HG02763 (cell line): Measurements from ENCODE around the gene ITFG1.
"Not testable (repeated sequence)": the region's sequence is repeated elsewhere in the genome, so short reads cannot be mapped to it uniquely, and the experiment has no call there.

ENCODE experiments used
- ATAC-seq: cut with Tn5 transposase; IDR thresholded peaks from one replicate; pipeline ENCODE4 v1.9.1; 2021; ENCODE audit warnings: mild to moderate bottlenecking, moderate library complexity; ENCODE audit not compliant: unreplicated experiment

ITFG1 gene

GRCh38 chr16:47473792-47474191 lies 12.9 kb upstream of the ITFG1 start:
- no peak for ATAC-seq

- not testable (repeated sequence) for ATAC-seq
These were observed 12.1 kb upstream of the ITFG1 start for GRCh38 chr16:47473004-47473403.

- no peak for ATAC-seq
These were observed 9.9 kb upstream of the ITFG1 start for GRCh38 chr16:47470810-47471209.

- no peak for ATAC-seq
These were observed 9.3 kb upstream of the ITFG1 start for GRCh38 chr16:47470211-47470610.

GRCh38 chr16:47469227-47469626 lies 8.4 kb upstream of the ITFG1 start:
- no peak for ATAC-seq

- ATAC-seq, result not testable (repeated sequence)
These were observed 7.3 kb upstream of the ITFG1 start for GRCh38 chr16:47468070-47468689.

- no peak for ATAC-seq
These were observed 6.6 kb upstream of the ITFG1 start for GRCh38 chr16:47467501-47467900.

GRCh38 chr16:47465919-47466630 lies 5.2 kb upstream of the ITFG1 start:
- ATAC-seq, result no peak

GRCh38 chr16:47463771-47464624 lies 3.1 kb upstream of the ITFG1 start:
- no peak for ATAC-seq

- no peak for ATAC-seq
These were observed 869 bp upstream of the ITFG1 start for GRCh38 chr16:47461598-47462266.

GRCh38 chr16:47460359-47460710 lies 528 bp downstream of the ITFG1 start:
- ATAC-seq, result no peak

GRCh38 chr16:47459603-47460002 lies 1.3 kb downstream of the ITFG1 start:
- no peak for ATAC-seq

- no peak for ATAC-seq
These were observed 2.5 kb downstream of the ITFG1 start for GRCh38 chr16:47458331-47458730.

- no peak for ATAC-seq
These were observed 11.1 kb downstream of the ITFG1 start for GRCh38 chr16:47449788-47450187.

GRCh38 chr16:47448830-47449575 lies 11.9 kb downstream of the ITFG1 start:
- ATAC-seq, result no peak

GRCh38 chr16:47446431-47446830 lies 14.4 kb downstream of the ITFG1 start:
- no peak for ATAC-seq

GRCh38 chr16:47442884-47443283 lies 18.0 kb downstream of the ITFG1 start:
- ATAC-seq, result not testable (repeated sequence)

- not testable (repeated sequence) for ATAC-seq
These were observed 20.8 kb downstream of the ITFG1 start for GRCh38 chr16:47440066-47440465.

- not testable (repeated sequence) for ATAC-seq
These were observed 26.6 kb downstream of the ITFG1 start for GRCh38 chr16:47434274-47434673.

- no peak for ATAC-seq
These were observed 28.9 kb downstream of the ITFG1 start for GRCh38 chr16:47431960-47432359.

- ATAC-seq, result no peak
These were observed 34.1 kb downstream of the ITFG1 start for GRCh38 chr16:47426806-47427205.
